HG02759 (cell line): Measurements from ENCODE around the gene ERC2.

Experiments
- ATAC-seq: cut with Tn5 transposase; IDR thresholded peaks from one replicate; pipeline ENCODE4 v1.9.1; 2021; ENCODE audit warnings: mild to moderate bottlenecking, moderate library complexity; ENCODE audit not compliant: unreplicated experiment

ERC2 gene

DNA sequence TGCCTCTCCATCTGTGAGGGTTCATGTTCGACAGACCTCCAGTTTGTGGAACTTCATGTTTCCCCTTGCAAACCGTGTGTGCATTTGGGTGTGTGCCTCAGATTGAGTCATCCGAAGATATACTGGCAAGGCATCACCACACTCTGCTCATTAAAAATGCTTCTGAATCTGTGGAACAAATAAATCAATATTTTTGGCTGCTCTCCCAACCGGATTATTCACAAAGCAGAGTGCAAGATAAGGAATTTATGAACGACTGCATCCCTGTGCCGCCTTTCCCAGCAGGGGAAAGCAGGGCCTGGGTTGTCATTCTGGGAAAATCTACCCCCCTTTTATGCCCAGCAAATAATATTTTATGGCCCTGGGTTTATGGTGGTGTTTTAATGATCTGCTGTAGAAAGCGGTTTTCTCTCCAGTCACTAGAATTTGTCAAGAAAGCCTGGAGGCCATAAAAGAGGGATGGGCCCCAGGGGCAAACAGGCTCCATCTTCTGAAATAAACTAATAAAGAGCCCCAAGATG, 976.9 kb downstream of the ERC2 start:
- ATAC-seq, result no peak

DNA sequence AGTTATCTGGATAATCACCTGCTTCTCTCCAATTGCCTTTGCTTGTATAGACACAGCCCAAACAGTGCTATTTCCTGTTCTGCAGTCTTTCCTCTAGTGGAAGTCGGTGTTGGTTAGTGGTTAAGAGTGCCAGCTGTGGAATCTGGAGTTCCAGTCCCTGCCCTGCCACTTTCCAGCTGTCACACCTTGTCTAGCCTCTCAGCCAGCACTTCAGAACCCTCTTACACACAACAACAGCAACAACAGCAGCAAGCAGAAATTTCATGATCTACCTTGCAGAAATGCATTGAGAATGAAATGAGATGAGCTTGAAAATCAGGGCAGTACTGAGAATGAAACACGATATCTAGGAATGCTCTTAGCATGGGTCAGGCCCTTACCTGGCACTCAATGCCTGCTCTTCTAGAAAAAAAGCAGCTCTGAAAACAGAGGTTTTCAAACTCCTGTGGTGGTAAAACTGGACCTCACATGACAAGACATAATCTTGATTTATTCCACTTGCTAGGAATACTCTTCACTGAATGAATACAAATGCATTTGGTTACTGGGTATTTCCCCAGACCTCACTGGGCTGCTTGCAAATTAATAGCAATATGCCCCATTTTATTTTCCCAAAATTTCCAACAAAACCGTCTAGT, 977.9 kb downstream of the ERC2 start:
- ATAC-seq, result no peak

DNA sequence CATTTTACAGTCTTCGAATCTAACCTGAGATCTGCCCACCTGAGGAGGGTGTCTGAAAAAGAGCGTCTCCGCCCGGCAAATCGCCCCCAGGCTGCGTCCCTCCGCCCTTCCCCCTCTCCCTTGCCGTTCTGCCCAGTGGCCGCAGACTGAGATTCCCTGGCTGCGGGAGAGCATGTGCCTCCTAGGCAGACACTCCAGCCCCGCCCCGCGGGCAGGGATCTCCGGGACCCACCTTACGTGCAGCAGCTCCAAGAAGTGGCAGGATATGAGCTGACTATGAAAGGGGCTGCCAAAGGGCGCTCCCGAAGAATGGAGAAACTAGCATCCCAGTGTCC, 978.5 kb downstream of the ERC2 start:
- ATAC-seq, result no peak

DNA sequence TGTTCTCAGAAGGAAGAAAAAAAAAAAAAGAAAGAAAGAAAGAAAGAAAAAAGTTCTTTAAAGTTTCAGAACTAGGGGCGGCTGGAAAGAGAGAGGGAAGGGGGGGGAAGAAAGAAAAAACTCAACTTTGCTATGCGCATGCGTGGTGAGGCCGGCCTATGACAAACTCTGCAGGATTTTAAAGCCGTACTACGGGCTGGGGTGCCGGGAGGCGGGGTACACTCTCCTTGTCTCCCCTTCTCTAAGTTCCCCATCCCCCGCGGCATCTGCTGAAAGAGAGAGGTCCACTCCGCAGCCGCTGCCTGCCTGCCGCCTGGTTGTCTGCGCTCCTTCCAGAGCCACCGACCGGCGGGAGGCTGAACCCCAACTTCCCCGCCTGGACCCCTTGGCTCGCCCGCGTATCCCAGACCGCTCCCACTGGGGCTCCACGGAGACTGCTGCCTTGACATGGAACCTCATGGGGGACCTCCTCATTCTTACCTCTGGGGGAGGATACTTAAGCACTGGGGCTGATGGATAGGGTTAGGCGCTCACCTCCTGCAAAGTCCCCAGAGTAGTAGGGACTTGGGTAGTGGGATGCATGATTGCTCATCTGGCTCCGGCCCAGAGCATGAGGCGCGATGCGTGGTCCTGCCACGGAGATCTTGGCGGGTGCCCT, 979.7 kb downstream of the ERC2 start:
- no peak for ATAC-seq

GRCh38 chr3:55487381-55488241, 980.7 kb downstream of the ERC2 start:
- no peak for ATAC-seq

DNA sequence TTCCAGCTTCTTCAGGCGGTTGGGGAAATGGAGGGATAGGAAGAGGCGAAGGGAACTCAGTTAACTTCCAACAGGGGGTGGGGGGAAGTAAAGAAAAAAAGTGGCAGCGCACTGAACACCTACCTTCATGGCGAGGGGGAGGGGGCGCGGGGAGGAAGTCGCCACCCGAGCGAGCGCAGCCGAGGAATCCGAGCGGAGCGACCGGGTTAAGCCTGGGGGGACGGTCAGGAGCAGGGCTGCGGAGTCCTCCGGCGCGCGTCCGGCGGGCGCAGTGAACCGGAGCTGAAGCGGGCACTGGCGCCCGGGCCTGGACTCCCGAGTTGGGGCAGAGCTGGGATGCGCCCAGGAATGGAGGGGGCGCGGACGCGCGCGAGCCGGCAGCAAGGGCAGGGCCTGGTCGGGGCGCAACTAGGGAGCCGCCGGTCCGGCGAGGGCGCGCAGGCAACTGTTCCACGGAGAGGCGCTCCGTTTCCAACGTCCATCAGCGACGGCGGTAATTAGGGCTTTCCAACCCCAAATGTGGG, 981.3 kb downstream of the ERC2 start, which contains the start of gene WNT5A:
WNT5A (minus strand) TSS at position 450 of the 524 bp plus-strand sequence; CDS start at position 129, 321 bp downstream.
- no peak for ATAC-seq

- ATAC-seq, result no peak
Observed at GRCh38 chr3:55486101-55486856, 982.0 kb downstream of the ERC2 start.

DNA sequence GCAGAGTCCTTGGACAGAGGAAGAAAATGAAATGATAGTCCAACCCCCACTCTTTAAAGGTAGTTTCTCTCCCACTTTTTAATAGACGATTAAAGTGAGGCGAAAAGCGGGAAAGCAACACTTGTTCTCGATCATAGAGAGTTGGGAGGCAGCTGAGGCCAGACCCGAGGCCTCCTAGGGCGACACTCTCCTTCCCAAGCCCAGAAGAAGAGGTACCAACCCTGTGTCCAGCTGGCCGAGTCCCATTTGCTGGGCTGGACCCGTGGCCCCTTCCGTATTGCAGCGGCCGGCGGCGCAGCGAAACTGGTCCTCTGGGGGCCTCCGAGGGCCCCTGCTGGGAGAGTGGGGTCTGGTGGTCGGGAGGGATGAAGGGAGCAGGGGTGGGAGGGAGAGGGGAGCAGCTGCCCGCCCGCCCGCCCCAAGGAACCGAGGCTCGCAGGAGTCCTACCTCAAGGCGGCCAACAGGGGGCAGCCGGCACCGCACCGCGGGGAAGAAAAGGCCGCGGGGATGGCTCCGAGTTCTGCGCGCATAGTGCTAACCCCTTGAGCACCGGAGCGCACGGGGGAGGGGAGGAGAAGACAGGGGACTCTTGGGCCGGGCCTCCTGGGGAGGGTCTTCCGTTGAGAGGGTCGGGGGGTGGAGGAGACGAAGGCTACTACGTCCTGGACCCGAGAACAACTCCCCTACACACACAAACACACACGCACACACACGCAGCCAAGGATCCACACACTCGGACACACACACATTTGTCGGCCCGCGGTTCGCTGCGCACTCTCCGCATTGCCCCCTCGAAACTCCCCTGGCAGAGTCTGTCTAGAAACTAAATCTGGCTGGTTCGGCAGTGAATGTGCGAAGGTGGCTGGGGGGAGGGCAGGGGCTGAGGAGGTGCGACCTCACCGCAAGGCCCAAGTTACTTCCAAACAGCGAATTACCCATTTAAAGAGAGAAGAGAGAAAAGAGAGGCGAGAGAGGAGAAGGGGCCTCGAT, 983.2 kb downstream of the ERC2 start:
- ATAC-seq, result peak; percentile 75

GRCh38 chr3:55484191-55484689, 984.0 kb downstream of the ERC2 start:
- ATAC-seq, result no peak

GRCh38 chr3:55483196-55484095, 984.8 kb downstream of the ERC2 start:
- ATAC-seq, result no peak

GRCh38 chr3:55482496-55483195, 985.6 kb downstream of the ERC2 start:
- no peak for ATAC-seq

GRCh38 chr3:55481744-55482495, 986.3 kb downstream of the ERC2 start:
- ATAC-seq, result no peak

- ATAC-seq, result no peak
Observed at GRCh38 chr3:55480911-55481743, 987.1 kb downstream of the ERC2 start.

GRCh38 chr3:55477306-55478303, 990.7 kb downstream of the ERC2 start:
- ATAC-seq, result no peak

DNA sequence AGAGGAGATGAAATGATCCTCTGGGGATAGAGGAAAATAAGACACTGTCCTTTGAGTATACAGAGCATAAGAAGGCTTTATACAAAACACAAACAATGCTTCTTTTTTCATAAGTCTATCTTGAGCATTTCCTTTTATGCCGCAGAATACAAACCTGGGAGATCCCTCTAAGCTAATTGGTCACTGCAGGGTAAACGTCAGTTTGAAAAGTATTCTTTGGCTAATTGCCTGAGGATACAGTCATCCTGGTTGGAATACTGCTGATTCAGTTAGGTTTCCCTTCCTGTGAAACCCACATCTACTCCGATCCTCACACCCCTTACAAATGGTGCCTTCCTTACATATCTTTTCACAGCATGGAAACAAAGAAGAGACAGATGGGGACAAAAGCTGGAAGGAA, 991.8 kb downstream of the ERC2 start:
- ATAC-seq, result no peak
